ENCODE measurements around the gene SLC2A6. TPM values are rescaled to one million over a fixed set of nuclear protein-coding genes. Genes with fewer than 3 reads are reported as not detected.

Gene SLC2A6
- total RNA-seq, 6 donors from 2014 or later = 5.2 to 17.2 (median 7.5) TPM

DNA sequence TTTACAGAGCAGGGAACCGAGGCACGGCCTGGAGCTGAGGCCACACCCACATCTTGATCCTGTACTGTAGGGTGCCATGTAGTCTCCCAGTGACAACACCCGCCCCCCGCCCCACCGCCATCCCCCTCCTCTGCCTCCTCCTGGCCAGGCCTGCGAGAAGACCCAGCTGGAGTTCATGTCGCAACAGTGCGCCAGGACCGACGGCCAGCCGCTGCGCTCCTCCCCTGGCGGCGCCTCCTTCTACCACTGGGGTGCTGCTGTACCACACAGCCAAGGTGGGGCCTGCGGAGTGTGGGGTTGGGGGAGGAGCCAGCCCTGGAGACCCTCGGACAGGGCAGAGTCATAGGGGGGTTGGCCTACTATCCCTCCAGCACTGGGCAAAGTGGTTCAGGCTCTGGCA is 42.2 kb downstream of the SLC2A6 start:
- Histone ChIP-seq H3K4me1 (no peaks in the 10 kb centered on the region), H3K4me3 (no peak overlapping the region), H3K9me3 (no peaks in the 10 kb centered on the region), H3K27ac (no peak overlapping the region), H3K27me3 (no peaks in the 10 kb centered on the region), H3K36me3 (no peaks in the 10 kb centered on the region)
- DNase-seq (no peak), ATAC-seq (ENCODE audit: low FRiP score in 2 of 2) (no peak)
- TF ChIP-seq POLR2AphosphoS5 (IDR thresholded peaks at IDR 0.05) = no peak
- no peak for TF ChIP-seq EP300 (IDR thresholded peaks at IDR 0.05)
- TF ChIP-seq, protein P1, sequence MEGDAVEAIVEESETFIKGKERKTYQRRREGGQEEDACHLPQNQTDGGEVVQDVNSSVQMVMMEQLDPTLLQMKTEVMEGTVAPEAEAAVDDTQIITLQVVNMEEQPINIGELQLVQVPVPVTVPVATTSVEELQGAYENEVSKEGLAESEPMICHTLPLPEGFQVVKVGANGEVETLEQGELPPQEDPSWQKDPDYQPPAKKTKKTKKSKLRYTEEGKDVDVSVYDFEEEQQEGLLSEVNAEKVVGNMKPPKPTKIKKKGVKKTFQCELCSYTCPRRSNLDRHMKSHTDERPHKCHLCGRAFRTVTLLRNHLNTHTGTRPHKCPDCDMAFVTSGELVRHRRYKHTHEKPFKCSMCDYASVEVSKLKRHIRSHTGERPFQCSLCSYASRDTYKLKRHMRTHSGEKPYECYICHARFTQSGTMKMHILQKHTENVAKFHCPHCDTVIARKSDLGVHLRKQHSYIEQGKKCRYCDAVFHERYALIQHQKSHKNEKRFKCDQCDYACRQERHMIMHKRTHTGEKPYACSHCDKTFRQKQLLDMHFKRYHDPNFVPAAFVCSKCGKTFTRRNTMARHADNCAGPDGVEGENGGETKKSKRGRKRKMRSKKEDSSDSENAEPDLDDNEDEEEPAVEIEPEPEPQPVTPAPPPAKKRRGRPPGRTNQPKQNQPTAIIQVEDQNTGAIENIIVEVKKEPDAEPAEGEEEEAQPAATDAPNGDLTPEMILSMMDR (IDR thresholded peaks at IDR 0.05) = no peak
- TF ChIP-seq POLR2A (IDR thresholded peaks at IDR 0.05) = no peak
- 76 to 86% methylated on average over 7 to 16 of the region's 16 CpGs for WGBS, 2 donors

- Histone ChIP-seq H3K4me3 (no peak overlapping the region), H3K4me1 (peaks cover 6 to 16% (median 7%) of the 10 kb centered on the region in 4 donors), H3K36me3 (no peaks in the 10 kb centered on the region), H3K9me3 (no peaks in the 10 kb centered on the region), H3K27me3 (peaks cover 0 to 5% (median 2%) of the 10 kb centered on the region in 4 donors), H3K27ac (no peak overlapping the region)
- DNase-seq (no peak), ATAC-seq (ENCODE audit: low FRiP score in 2 of 2) (no peak)
- TF ChIP-seq POLR2AphosphoS5 (IDR thresholded peaks at IDR 0.05) (no peak), EP300 (IDR thresholded peaks at IDR 0.05) (no peak), POLR2A (IDR thresholded peaks at IDR 0.05) (no peak)
- TF ChIP-seq, protein P1 (IDR thresholded peaks at IDR 0.05) = no peak
- 87 to 90% methylated on average over 4 to 11 of the region's 11 CpGs for WGBS, 2 donors
Measured at GRCh38 chr9:133433351-133433843, 45.5 kb downstream of the SLC2A6 start.

DNA sequence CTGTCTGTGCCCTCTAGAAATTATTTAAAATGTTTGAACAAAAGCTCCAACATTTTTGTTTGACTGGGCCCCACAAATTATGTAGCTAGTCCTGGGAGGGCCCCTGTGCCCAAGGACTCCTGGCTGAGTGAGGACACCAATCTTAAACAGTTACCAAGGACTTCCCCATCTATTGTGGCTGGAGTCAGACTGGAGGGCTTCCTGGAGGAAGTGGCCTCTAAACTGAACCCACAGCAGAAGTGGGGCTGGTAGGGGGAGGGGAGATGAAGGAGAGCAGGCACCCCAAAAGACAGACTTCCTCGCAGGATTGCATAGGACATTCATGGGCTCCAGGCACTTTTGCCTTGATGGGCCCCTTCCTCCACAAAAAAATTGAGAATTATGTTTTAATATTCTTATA is 48.7 kb downstream of the SLC2A6 start:
- H3K27me3 ChIP-seq = peaks cover 0 to 9% (median 3%) of the 10 kb centered on the region in 4 donors
- WGBS, 2 donors = 92 to 95% methylated on average over 1 of the region's 1 CpG
- DNase-seq (no peak), ATAC-seq (ENCODE audit: low FRiP score in 2 of 2) (no peak)
- peaks cover 7 to 22% (median 10%) of the 10 kb centered on the region in 4 donors for H3K4me1 ChIP-seq
- no peak overlapping the region for H3K4me3 ChIP-seq
- TF ChIP-seq EP300 (IDR thresholded peaks at IDR 0.05) (no peak), POLR2A (IDR thresholded peaks at IDR 0.05) (no peak), POLR2AphosphoS5 (IDR thresholded peaks at IDR 0.05) (no peak)
- TF ChIP-seq, protein P1 (IDR thresholded peaks at IDR 0.05) = no peak
- no peaks in the 10 kb centered on the region for H3K9me3 ChIP-seq
- no peak overlapping the region for H3K27ac ChIP-seq
- no peaks in the 10 kb centered on the region for H3K36me3 ChIP-seq

GRCh38 chr9:133429641-133430161 is 49.2 kb downstream of the SLC2A6 start:
- Histone ChIP-seq H3K27ac (no peak overlapping the region), H3K4me3 (no peak overlapping the region), H3K4me1 (peaks cover 7 to 22% (median 10%) of the 10 kb centered on the region in 4 donors), H3K9me3 (no peaks in the 10 kb centered on the region), H3K36me3 (no peaks in the 10 kb centered on the region), H3K27me3 (peaks cover 0 to 9% (median 3%) of the 10 kb centered on the region in 4 donors)
- TF ChIP-seq, protein P1 (IDR thresholded peaks at IDR 0.05) = peak in 4 of 6 experiments; percentile 13 to 30 (median 24)
- no peak for TF ChIP-seq POLR2A (IDR thresholded peaks at IDR 0.05)
- DNase-seq = peak in 1 of 2 donors; percentile 85
- WGBS, 2 donors = 25 to 52% methylated on average over 6 to 49 of the region's 49 CpGs
- ATAC-seq (ENCODE audit: low FRiP score in 2 of 2) = peak in 1 of 2 donors; percentile 34

- H3K4me1 ChIP-seq = peaks cover 7 to 22% (median 10%) of the 10 kb centered on the region in 4 donors
- peak overlapping the region in 3 of 4 donors; percentile 36 to 47 (median 42) for H3K4me3 ChIP-seq
- no peaks in the 10 kb centered on the region for H3K9me3 ChIP-seq
- ATAC-seq (ENCODE audit: low FRiP score in 2 of 2) = no peak
- no peaks in the 10 kb centered on the region for H3K36me3 ChIP-seq
- WGBS, 2 donors = 8 to 14% methylated on average over 8 to 12 of the region's 18 CpGs
- TF ChIP-seq POLR2AphosphoS5 (IDR thresholded peaks at IDR 0.05) = no peak
- TF ChIP-seq EP300 (IDR thresholded peaks at IDR 0.05) = no peak
- TF ChIP-seq, protein P1 (IDR thresholded peaks at IDR 0.05) = no peak
- TF ChIP-seq POLR2A (IDR thresholded peaks at IDR 0.05) = no peak
- H3K27me3 ChIP-seq = peaks cover 0 to 9% (median 3%) of the 10 kb centered on the region in 4 donors
- no peak for DNase-seq
- H3K27ac ChIP-seq = no peak overlapping the region
Measured at GRCh38 chr9:133429214-133429613, 49.7 kb downstream of the SLC2A6 start.
